Measurements from ENCODE around the gene VASP.

The VASP gene

GRCh38 chr19:45527731-45528130 is 20.5 kb downstream of the VASP start:
- no peak for TF ChIP-seq CTCF (IDR thresholded peaks at IDR 0.05)

GRCh38 chr19:45528149-45528743 is 21.0 kb downstream of the VASP start:
- no peak for TF ChIP-seq CTCF (IDR thresholded peaks at IDR 0.05)

- TF ChIP-seq CTCF (IDR thresholded peaks at IDR 0.05), result no peak
These were observed 21.6 kb downstream of the VASP start for GRCh38 chr19:45528744-45529419.

- no peak for TF ChIP-seq CTCF (IDR thresholded peaks at IDR 0.05)
These were observed 22.1 kb downstream of the VASP start for GRCh38 chr19:45529420-45529785.

- TF ChIP-seq CTCF (IDR thresholded peaks at IDR 0.05), result no peak
These were observed 24.1 kb downstream of the VASP start for GRCh38 chr19:45531349-45531748.

- TF ChIP-seq CTCF (IDR thresholded peaks at IDR 0.05), result no peak
These were observed 32.2 kb downstream of the VASP start for GRCh38 chr19:45539459-45539858.

GRCh38 chr19:45542234-45542668 is 35.0 kb downstream of the VASP start:
- TF ChIP-seq CTCF (IDR thresholded peaks at IDR 0.05), result no peak
